ENCODE measurements around the gene TCERG1L.

The TCERG1L gene

GRCh38 chr10:131099028-131099726 is 212.3 kb downstream of the TCERG1L start:
- no peaks in the 10 kb centered on the region for H3K4me1 ChIP-seq (ENCODE audit: insufficient read depth, low read length, poor library complexity, severe bottlenecking)
- no peak overlapping the region for H2AFZ ChIP-seq (ENCODE audit: low read length)
- no peak for TF ChIP-seq EZH2phosphoT487 (IDR thresholded peaks at IDR 0.05; ENCODE audit: borderline replicate concordance)
- TF ChIP-seq CTCF (conservative IDR thresholded peaks at IDR 0.05; ENCODE audit: low read length) = no peak
- H3K9me2 ChIP-seq (replicated peaks; ENCODE audit: low read depth, low read length) = no peaks in the 10 kb centered on the region
- H3K36me3 ChIP-seq (ENCODE audit: insufficient read depth, low read length) = no peaks in the 10 kb centered on the region
- H3K27me3 ChIP-seq (ENCODE audit: insufficient read depth, low read length, poor library complexity, severe bottlenecking) = no peaks in the 10 kb centered on the region
- no peaks in the 10 kb centered on the region for H4K20me1 ChIP-seq (ENCODE audit: insufficient read depth, low read length, poor library complexity, severe bottlenecking)
- no peak overlapping the region for H3K4me3 ChIP-seq (ENCODE audit: low read length, poor library complexity, severe bottlenecking)
- no peaks in the 10 kb centered on the region for H3K79me2 ChIP-seq (ENCODE audit: insufficient read depth, low read length)
- no peak overlapping the region for H3K4me2 ChIP-seq (ENCODE audit: low read depth, low read length, poor library complexity, severe bottlenecking)
- H3K9ac ChIP-seq (ENCODE audit: low read depth, low read length, poor library complexity, severe bottlenecking) = no peak overlapping the region
- no peaks in the 10 kb centered on the region; the same call in 1 of the 2 replicates for H3K9me3 ChIP-seq (ENCODE audit: insufficient read depth, low read depth, low read length)
- H3F3A ChIP-seq (ENCODE audit: low read depth) = no peaks in the 10 kb centered on the region

GRCh38 chr10:131098416-131098952 is 213.0 kb downstream of the TCERG1L start:
- Histone ChIP-seq H3K4me1 (ENCODE audit: insufficient read depth, low read length, poor library complexity, severe bottlenecking) (no peaks in the 10 kb centered on the region), H3K27me3 (ENCODE audit: insufficient read depth, low read length, poor library complexity, severe bottlenecking) (no peaks in the 10 kb centered on the region), H3K9ac (ENCODE audit: low read depth, low read length, poor library complexity, severe bottlenecking) (no peak overlapping the region), H3K36me3 (ENCODE audit: insufficient read depth, low read length) (no peaks in the 10 kb centered on the region), H3K9me2 (replicated peaks; ENCODE audit: low read depth, low read length) (no peaks in the 10 kb centered on the region), H2AFZ (ENCODE audit: low read length) (no peak overlapping the region), H3K9me3 (ENCODE audit: insufficient read depth, low read depth, low read length) (no peaks in the 10 kb centered on the region; the same call in 1 of the 2 replicates), H3K79me2 (ENCODE audit: insufficient read depth, low read length) (no peaks in the 10 kb centered on the region), H3F3A (ENCODE audit: low read depth) (no peaks in the 10 kb centered on the region), H3K4me3 (ENCODE audit: low read length, poor library complexity, severe bottlenecking) (no peak overlapping the region), H3K4me2 (ENCODE audit: low read depth, low read length, poor library complexity, severe bottlenecking) (no peak overlapping the region), H4K20me1 (ENCODE audit: insufficient read depth, low read length, poor library complexity, severe bottlenecking) (no peaks in the 10 kb centered on the region)
- TF ChIP-seq CTCF (conservative IDR thresholded peaks at IDR 0.05; ENCODE audit: low read length) (no peak), EZH2phosphoT487 (IDR thresholded peaks at IDR 0.05; ENCODE audit: borderline replicate concordance) (no peak)

DNA sequence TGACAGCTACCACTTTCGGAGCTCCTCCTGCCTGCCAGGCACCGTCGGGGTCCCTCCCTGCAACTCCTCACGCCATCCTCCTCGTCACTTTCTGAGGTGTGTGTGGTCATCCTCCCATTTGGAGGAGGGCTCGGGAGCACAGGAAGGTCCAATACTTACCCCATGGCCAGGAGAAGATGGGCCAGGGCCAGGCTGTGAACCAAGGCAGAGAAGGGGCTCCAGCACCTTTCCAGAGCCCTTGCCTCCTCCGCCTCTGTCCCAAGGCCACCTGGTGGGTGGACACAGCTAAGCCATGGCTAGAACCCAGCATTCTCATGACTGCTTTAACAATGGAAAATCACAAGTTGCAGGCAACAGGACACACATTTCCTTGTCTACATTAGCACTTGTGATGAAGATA is 215.5 kb downstream of the TCERG1L start:
- no peak for TF ChIP-seq EZH2phosphoT487 (IDR thresholded peaks at IDR 0.05; ENCODE audit: borderline replicate concordance)
- no peak for TF ChIP-seq CTCF (conservative IDR thresholded peaks at IDR 0.05; ENCODE audit: low read length)
- H3K36me3 ChIP-seq (ENCODE audit: insufficient read depth, low read length) = no peaks in the 10 kb centered on the region

More for the DNA sequence above, 215.5 kb downstream of the TCERG1L start:
- H4K20me1 ChIP-seq (ENCODE audit: insufficient read depth, low read length, poor library complexity, severe bottlenecking) = no peaks in the 10 kb centered on the region
- no peaks in the 10 kb centered on the region for H3K9me2 ChIP-seq (replicated peaks; ENCODE audit: low read depth, low read length)
- H3K4me2 ChIP-seq (ENCODE audit: low read depth, low read length, poor library complexity, severe bottlenecking) = no peak overlapping the region
- no peaks in the 10 kb centered on the region for H3K27me3 ChIP-seq (ENCODE audit: insufficient read depth, low read length, poor library complexity, severe bottlenecking)
- H3K4me3 ChIP-seq (ENCODE audit: low read length, poor library complexity, severe bottlenecking) = no peak overlapping the region
- no peak overlapping the region for H3K9ac ChIP-seq (ENCODE audit: low read depth, low read length, poor library complexity, severe bottlenecking)
- no peaks in the 10 kb centered on the region for H3F3A ChIP-seq (ENCODE audit: low read depth)
- H3K4me1 ChIP-seq (ENCODE audit: insufficient read depth, low read length, poor library complexity, severe bottlenecking) = no peaks in the 10 kb centered on the region
- no peaks in the 10 kb centered on the region; the same call in 1 of the 2 replicates for H3K9me3 ChIP-seq (ENCODE audit: insufficient read depth, low read depth, low read length)
- no peaks in the 10 kb centered on the region for H3K79me2 ChIP-seq (ENCODE audit: insufficient read depth, low read length)
- H2AFZ ChIP-seq (ENCODE audit: low read length) = no peak overlapping the region
